K562 (cell line): Measurements from ENCODE around the gene SETD1B. TPM values are rescaled to one million over a fixed set of nuclear protein-coding genes. Genes with fewer than 3 reads are reported as not detected.

Experiments used
- ARNT ChIP-seq, 2 experiments: fragments of 450-650 bp; IDR thresholded peaks; 2 replicates each; pipeline ENCODE4 v1.6.1; 2016; ENCODE audit warnings: mild to moderate bottlenecking in 1 of 2
- CAMTA2 ChIP-seq: fragments of 250-450 bp; sonication (Bioruptor Pico); conservative IDR thresholded peaks from 2 replicates; pipeline ENCODE4 v1.5.1; 2022
- CREB1 ChIP-seq, 2 experiments: sonication (generic) in 1 of 2; formaldehyde crosslinking in 1 of 2; IDR thresholded peaks; 2 replicates each; pipeline versions ENCODE4 v1.6.1 to v1.8.0; 2012 to 2022; ENCODE audit warnings: inconsistent platforms in 1 of 2, mild to moderate bottlenecking in 1 of 2, missing genetic modification reagents in 1 of 2, moderate library complexity in 1 of 2
- CTCF ChIP-seq, 3 experiments: IDR thresholded peaks in 2 of 3; conservative IDR thresholded peaks in 1 of 3; 2 replicates each; pipeline ENCODE4 v1.5.1; 2011 to 2012; ENCODE audit warnings: low read length in 3 of 3, mild to moderate bottlenecking in 3 of 3, control low read depth in 2 of 3, improper control_type of control experiment in 1 of 3, inconsistent platforms in 1 of 3, low read depth in 1 of 3, mixed read lengths in 1 of 3, moderate library complexity in 1 of 3; ENCODE audit not compliant: insufficient read depth in 2 of 3
- DEAF1 ChIP-seq: fragments of 450-650 bp; formaldehyde crosslinking; IDR thresholded peaks from 2 replicates; pipeline ENCODE4 v1.4.0; 2020; ENCODE audit warnings: mild to moderate bottlenecking, moderate library complexity
- E2F5 ChIP-seq: sonication (generic); formaldehyde crosslinking; IDR thresholded peaks from 2 replicates; pipeline ENCODE4 v1.8.0; 2022; ENCODE audit warnings: mild to moderate bottlenecking, missing genetic modification reagents
- E2F6 ChIP-seq, 2 experiments: IDR thresholded peaks; 2 replicates each; pipeline ENCODE4 v1.6.1; 2011; ENCODE audit warnings: borderline replicate concordance in 1 of 2, control low read depth in 1 of 2, low read depth in 1 of 2, low read length in 1 of 2, mild to moderate bottlenecking in 1 of 2, mixed read lengths in 1 of 2, moderate library complexity in 1 of 2; ENCODE audit not compliant: insufficient read depth in 1 of 2, insufficient read length in 1 of 2, poor library complexity in 1 of 2, severe bottlenecking in 1 of 2; ENCODE audit errors: extremely low read depth in 1 of 2
- EHMT2 ChIP-seq: fragments of 450-650 bp; IDR thresholded peaks from 2 replicates; pipeline ENCODE4 v1.6.1; 2018; ENCODE audit warnings: antibody characterized with exemption
- ESRRA ChIP-seq: fragments of 450-650 bp; IDR thresholded peaks from 2 replicates; pipeline ENCODE4 v1.6.1; 2014; ENCODE audit warnings: low read depth, mild to moderate bottlenecking, moderate library complexity, borderline replicate concordance
- FOXK2 ChIP-seq, 2 experiments: fragments of 450-650 bp; IDR thresholded peaks in 1 of 2; conservative IDR thresholded peaks in 1 of 2; 2 replicates each; pipeline ENCODE4 v1.6.1; 2016; ENCODE audit warnings: low read depth in 2 of 2, mild to moderate bottlenecking in 1 of 2
- GABPB1 ChIP-seq: sonication (generic); formaldehyde crosslinking; IDR thresholded peaks from 2 replicates; pipeline ENCODE4 v1.8.0; 2022; ENCODE audit warnings: mild to moderate bottlenecking, missing genetic modification reagents
- MTA3 ChIP-seq: fragments of 450-650 bp; formaldehyde crosslinking; IDR thresholded peaks from 2 replicates; pipeline ENCODE4 v1.6.1; 2017; ENCODE audit warnings: mild to moderate bottlenecking, borderline replicate concordance
- SMC3 ChIP-seq: conservative IDR thresholded peaks from 2 replicates; pipeline ENCODE4 v1.6.1; 2011; ENCODE audit warnings: low read depth, low read length, improper control_type of control experiment; ENCODE audit not compliant: insufficient read depth
- SOX6 ChIP-seq: fragments of 450-650 bp; IDR thresholded peaks from 2 replicates; pipeline ENCODE4 v1.6.1; 2014; ENCODE audit warnings: mild to moderate bottlenecking
- TEAD1 ChIP-seq, 2 experiments: fragments of 450-650 bp in 1 of 2; sonication (generic) in 1 of 2; formaldehyde crosslinking; IDR thresholded peaks; 2 replicates each; pipeline versions ENCODE4 v1.4.0 to v1.8.0; 2020 to 2022; ENCODE audit warnings: mild to moderate bottlenecking in 2 of 2, missing genetic modification reagents in 1 of 2
- ZNF384 ChIP-seq: IDR thresholded peaks from 2 replicates; pipeline ENCODE4 v1.6.1; 2012; ENCODE audit warnings: low read depth, low read length, improper control_type of control experiment
- polyA plus RNA-seq, 8 experiments: library from polyadenylated mRNA; depleted of rRNA in 4 of 8; stranded (reverse) in 5 of 8; unstranded in 3 of 8; fragments of >200 nt; fragmentation: Nextera tagmentation in 2 of 8; fragmentation: Illumina TruSeq in 1 of 8; extraction: Ambion mirVana in 2 of 8; extraction: Trizol in 1 of 8; gene quantifications; 2 replicates each; pipeline versions ENCODE4 v1.2.1 to v1.2.3, GENCODE V29; 2011 to 2014; ENCODE audit warnings: inconsistent platforms in 1 of 8, missing spikeins in 1 of 8
- total RNA-seq, 7 experiments: library from RNA; depleted of rRNA in 6 of 7; stranded (reverse); fragments of >200 nt in 6 of 7; fragmentation: Illumina TruSeq in 2 of 7; extraction: Trizol in 2 of 7; gene quantifications; 2 replicates each; pipeline versions ENCODE4 v1.2.1 to v1.2.3, GENCODE V29; 2011 to 2021; ENCODE audit warnings: low replicate concordance in 1 of 7
- TF ChIP-seq, protein P1 (sequence below): fragments of 450-650 bp; IDR thresholded peaks from 2 replicates; pipeline ENCODE4 v1.7.1; 2018; ENCODE audit warnings: mild to moderate bottlenecking, low read depth; ENCODE audit not compliant: partially characterized antibody

Gene SETD1B
- total and polyA plus RNA-seq, 9 of the 15 experiments (the other 6 are each of a cell fraction or from before 2014, with no cell fraction given) = 0.48 to 26.6 (median 2.3) TPM

GRCh38 chr12:121796855-121797751, 6.7 kb upstream of the SETD1B start (continued):
- TF ChIP-seq ESRRA = peak; percentile 88
- peak; percentile 68 for TF ChIP-seq SOX6
- TF ChIP-seq ZNF384 = peak; percentile 68; the same call in 1 of the 2 replicates
- TF ChIP-seq E2F5 (CRISPR knock-in tag) = no peak
- TF ChIP-seq GABPB1 = peak; percentile 91
- peak; percentile 45 to 75 (median 58); a peak in 5 of 6 replicates for TF ChIP-seq CTCF (IDR thresholded peaks at IDR 0.05 in 2 of 3, conservative IDR thresholded peaks at IDR 0.05 in 1 of 3; ENCODE audit: insufficient read depth in 2 of 3, low read depth in 1 of 3, low read length in 3 of 3)
- peak; percentile 82; the same call in 1 of the 2 replicates for TF ChIP-seq MTA3
- TF ChIP-seq CAMTA2 = no peak
- TF ChIP-seq ARNT (IDR thresholded peaks at IDR 0.05) = no peak
- TF ChIP-seq EHMT2 = no peak
- no peak for TF ChIP-seq DEAF1 (CRISPR knock-in tag)
- TF ChIP-seq, protein P1, sequence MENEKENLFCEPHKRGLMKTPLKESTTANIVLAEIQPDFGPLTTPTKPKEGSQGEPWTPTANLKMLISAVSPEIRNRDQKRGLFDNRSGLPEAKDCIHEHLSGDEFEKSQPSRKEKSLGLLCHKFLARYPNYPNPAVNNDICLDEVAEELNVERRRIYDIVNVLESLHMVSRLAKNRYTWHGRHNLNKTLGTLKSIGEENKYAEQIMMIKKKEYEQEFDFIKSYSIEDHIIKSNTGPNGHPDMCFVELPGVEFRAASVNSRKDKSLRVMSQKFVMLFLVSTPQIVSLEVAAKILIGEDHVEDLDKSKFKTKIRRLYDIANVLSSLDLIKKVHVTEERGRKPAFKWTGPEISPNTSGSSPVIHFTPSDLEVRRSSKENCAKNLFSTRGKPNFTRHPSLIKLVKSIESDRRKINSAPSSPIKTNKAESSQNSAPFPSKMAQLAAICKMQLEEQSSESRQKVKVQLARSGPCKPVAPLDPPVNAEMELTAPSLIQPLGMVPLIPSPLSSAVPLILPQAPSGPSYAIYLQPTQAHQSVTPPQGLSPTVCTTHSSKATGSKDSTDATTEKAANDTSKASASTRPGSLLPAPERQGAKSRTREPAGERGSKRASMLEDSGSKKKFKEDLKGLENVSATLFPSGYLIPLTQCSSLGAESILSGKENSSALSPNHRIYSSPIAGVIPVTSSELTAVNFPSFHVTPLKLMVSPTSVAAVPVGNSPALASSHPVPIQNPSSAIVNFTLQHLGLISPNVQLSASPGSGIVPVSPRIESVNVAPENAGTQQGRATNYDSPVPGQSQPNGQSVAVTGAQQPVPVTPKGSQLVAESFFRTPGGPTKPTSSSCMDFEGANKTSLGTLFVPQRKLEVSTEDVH = peak; percentile 67
- TF ChIP-seq E2F6 (IDR thresholded peaks at IDR 0.05; ENCODE audit: borderline replicate concordance in 1 of 2, extremely low read depth in 1 of 2, insufficient read depth in 1 of 2, insufficient read length in 1 of 2, low read depth in 1 of 2, low read length in 1 of 2, poor library complexity in 1 of 2, severe bottlenecking in 1 of 2) = peak in 1 of 2 experiments; percentile 61
- peak in 1 of 2 experiments; percentile 46; a peak in 1 of 4 replicates for TF ChIP-seq FOXK2 (conservative IDR thresholded peaks at IDR 0.05 in 1 of 2, IDR thresholded peaks at IDR 0.05 in 1 of 2; ENCODE audit: low read depth in 2 of 2)
- TF ChIP-seq CREB1 (IDR thresholded peaks at IDR 0.05) = peak; percentile 28; the same call in 1 of the 2 replicates
- peak; percentile 76 for TF ChIP-seq CREB1 (CRISPR knock-in tag; IDR thresholded peaks at IDR 0.05)
- 0 out of 4 replicates have a peak, but pooled peaks have one; percentile 11 to 46 for TF ChIP-seq TEAD1 (CRISPR knock-in tag; IDR thresholded peaks at IDR 0.05)
- 0 out of 2 replicates have a peak, but pooled peaks have one; percentile 18 for TF ChIP-seq SMC3
